H1 (cell line): ENCODE measurements around the gene GPS1. TPM values are rescaled to one million over a fixed set of nuclear protein-coding genes. Genes with fewer than 3 reads are reported as not detected.

ENCODE experiments used
- CREB1 ChIP-seq: IDR thresholded peaks from 2 replicates; pipeline ENCODE4 v1.6.1; 2012; ENCODE audit warnings: inconsistent platforms
- CTBP2 ChIP-seq: IDR thresholded peaks from 2 replicates; pipeline ENCODE4 v1.7.0; 2011; ENCODE audit warnings: borderline replicate concordance, mild to moderate bottlenecking, moderate library complexity, mixed read lengths, low read length; ENCODE audit not compliant: insufficient read depth, insufficient read length
- JUND ChIP-seq: IDR thresholded peaks from 2 replicates; pipeline ENCODE4 v1.6.1; 2011; ENCODE audit warnings: mild to moderate bottlenecking, improper control_type of control experiment, low read length
- KDM1A ChIP-seq: fragments of 200-600, 300-600 bp; sonication (generic); IDR thresholded peaks from 2 replicates; pipeline ENCODE4 v1.7.1; 2016; ENCODE audit warnings: mild to moderate bottlenecking, low read length, borderline replicate concordance
- SP1 ChIP-seq: IDR thresholded peaks from 2 replicates; pipeline ENCODE4 v1.6.1; 2011; ENCODE audit warnings: low read depth, low read length
- SP2 ChIP-seq: IDR thresholded peaks from 2 replicates; pipeline ENCODE4 v1.6.1; 2012; ENCODE audit warnings: mild to moderate bottlenecking, low read length, inconsistent platforms
- SRF ChIP-seq: IDR thresholded peaks from 2 replicates; pipeline ENCODE4 v1.6.1; 2011; ENCODE audit warnings: mild to moderate bottlenecking, low read depth, low read length, moderate library complexity
- polyA plus RNA-seq, 7 experiments: library from polyadenylated mRNA; depleted of rRNA in 3 of 7; stranded (reverse) in 5 of 7; unstranded in 2 of 7; fragments of >200 nt in 5 of 7; fragments of 200-250 nt in 2 of 7; gene quantifications; 1 replicate in 5 of 7; 2 replicates in 1 of 7; 4 replicates in 1 of 7; pipeline versions ENCODE4 v1.2.1 to v1.2.3, GENCODE V29; 2011 to 2013; ENCODE audit warnings: missing spikeins in 2 of 7, mixed read lengths in 2 of 7
- total RNA-seq: library from RNA; stranded (reverse); fragmentation: NEBNext Ultra II Directional; extraction: Animal tissue kit (Norgen Biotek cat#: 25700); gene quantifications from 2 replicates; pipeline ENCODE4 v1.2.1, GENCODE V29; 2021
- TF ChIP-seq, protein P1 (sequence below): fragments of 300-600 bp; sonication (generic); IDR thresholded peaks from 2 replicates; pipeline ENCODE4 v1.7.1; 2012; ENCODE audit warnings: low read length, moderate library complexity, mild to moderate bottlenecking, inconsistent platforms; ENCODE audit not compliant: insufficient replicate concordance
- TF ChIP-seq, protein P2 (sequence below): IDR thresholded peaks from 2 replicates; pipeline ENCODE4 v1.6.1; 2012; ENCODE audit warnings: low read length, inconsistent platforms

Gene GPS1
- total and polyA plus RNA-seq, 2 of the 8 experiments (the other 6 are each of a cell fraction or from before 2014, with no cell fraction given), result 153 to 277 TPM

DNA sequence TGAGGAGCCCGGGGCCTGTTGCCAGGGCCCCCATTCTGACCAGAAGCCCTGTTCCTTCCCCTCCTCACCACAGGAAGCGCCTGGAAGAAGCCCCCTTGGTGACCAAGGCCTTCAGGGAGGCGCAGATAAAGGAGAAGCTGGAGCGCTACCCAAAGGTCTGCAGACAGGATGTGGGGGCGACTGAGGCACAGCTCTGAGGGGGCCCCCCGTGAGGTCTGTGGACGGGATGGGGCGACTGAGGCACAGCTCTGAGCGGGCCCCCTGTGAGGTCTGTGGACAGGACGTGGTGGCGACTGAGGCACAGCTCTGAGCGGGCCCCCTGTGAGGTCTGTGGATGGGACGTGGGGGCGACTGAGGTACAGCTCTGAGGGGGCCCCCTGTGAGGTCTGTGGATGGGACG is 42.3 kb upstream of the GPS1 start (continued):
- TF ChIP-seq, protein P1, sequence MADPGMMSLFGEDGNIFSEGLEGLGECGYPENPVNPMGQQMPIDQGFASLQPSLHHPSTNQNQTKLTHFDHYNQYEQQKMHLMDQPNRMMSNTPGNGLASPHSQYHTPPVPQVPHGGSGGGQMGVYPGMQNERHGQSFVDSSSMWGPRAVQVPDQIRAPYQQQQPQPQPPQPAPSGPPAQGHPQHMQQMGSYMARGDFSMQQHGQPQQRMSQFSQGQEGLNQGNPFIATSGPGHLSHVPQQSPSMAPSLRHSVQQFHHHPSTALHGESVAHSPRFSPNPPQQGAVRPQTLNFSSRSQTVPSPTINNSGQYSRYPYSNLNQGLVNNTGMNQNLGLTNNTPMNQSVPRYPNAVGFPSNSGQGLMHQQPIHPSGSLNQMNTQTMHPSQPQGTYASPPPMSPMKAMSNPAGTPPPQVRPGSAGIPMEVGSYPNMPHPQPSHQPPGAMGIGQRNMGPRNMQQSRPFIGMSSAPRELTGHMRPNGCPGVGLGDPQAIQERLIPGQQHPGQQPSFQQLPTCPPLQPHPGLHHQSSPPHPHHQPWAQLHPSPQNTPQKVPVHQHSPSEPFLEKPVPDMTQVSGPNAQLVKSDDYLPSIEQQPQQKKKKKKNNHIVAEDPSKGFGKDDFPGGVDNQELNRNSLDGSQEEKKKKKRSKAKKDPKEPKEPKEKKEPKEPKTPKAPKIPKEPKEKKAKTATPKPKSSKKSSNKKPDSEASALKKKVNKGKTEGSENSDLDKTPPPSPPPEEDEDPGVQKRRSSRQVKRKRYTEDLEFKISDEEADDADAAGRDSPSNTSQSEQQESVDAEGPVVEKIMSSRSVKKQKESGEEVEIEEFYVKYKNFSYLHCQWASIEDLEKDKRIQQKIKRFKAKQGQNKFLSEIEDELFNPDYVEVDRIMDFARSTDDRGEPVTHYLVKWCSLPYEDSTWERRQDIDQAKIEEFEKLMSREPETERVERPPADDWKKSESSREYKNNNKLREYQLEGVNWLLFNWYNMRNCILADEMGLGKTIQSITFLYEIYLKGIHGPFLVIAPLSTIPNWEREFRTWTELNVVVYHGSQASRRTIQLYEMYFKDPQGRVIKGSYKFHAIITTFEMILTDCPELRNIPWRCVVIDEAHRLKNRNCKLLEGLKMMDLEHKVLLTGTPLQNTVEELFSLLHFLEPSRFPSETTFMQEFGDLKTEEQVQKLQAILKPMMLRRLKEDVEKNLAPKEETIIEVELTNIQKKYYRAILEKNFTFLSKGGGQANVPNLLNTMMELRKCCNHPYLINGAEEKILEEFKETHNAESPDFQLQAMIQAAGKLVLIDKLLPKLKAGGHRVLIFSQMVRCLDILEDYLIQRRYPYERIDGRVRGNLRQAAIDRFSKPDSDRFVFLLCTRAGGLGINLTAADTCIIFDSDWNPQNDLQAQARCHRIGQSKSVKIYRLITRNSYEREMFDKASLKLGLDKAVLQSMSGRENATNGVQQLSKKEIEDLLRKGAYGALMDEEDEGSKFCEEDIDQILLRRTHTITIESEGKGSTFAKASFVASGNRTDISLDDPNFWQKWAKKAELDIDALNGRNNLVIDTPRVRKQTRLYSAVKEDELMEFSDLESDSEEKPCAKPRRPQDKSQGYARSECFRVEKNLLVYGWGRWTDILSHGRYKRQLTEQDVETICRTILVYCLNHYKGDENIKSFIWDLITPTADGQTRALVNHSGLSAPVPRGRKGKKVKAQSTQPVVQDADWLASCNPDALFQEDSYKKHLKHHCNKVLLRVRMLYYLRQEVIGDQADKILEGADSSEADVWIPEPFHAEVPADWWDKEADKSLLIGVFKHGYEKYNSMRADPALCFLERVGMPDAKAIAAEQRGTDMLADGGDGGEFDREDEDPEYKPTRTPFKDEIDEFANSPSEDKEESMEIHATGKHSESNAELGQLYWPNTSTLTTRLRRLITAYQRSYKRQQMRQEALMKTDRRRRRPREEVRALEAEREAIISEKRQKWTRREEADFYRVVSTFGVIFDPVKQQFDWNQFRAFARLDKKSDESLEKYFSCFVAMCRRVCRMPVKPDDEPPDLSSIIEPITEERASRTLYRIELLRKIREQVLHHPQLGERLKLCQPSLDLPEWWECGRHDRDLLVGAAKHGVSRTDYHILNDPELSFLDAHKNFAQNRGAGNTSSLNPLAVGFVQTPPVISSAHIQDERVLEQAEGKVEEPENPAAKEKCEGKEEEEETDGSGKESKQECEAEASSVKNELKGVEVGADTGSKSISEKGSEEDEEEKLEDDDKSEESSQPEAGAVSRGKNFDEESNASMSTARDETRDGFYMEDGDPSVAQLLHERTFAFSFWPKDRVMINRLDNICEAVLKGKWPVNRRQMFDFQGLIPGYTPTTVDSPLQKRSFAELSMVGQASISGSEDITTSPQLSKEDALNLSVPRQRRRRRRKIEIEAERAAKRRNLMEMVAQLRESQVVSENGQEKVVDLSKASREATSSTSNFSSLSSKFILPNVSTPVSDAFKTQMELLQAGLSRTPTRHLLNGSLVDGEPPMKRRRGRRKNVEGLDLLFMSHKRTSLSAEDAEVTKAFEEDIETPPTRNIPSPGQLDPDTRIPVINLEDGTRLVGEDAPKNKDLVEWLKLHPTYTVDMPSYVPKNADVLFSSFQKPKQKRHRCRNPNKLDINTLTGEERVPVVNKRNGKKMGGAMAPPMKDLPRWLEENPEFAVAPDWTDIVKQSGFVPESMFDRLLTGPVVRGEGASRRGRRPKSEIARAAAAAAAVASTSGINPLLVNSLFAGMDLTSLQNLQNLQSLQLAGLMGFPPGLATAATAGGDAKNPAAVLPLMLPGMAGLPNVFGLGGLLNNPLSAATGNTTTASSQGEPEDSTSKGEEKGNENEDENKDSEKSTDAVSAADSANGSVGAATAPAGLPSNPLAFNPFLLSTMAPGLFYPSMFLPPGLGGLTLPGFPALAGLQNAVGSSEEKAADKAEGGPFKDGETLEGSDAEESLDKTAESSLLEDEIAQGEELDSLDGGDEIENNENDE, result no peak
- TF ChIP-seq SP2, result no peak
- no peak for TF ChIP-seq KDM1A
- no peak for TF ChIP-seq CTBP2
- TF ChIP-seq, protein P2, sequence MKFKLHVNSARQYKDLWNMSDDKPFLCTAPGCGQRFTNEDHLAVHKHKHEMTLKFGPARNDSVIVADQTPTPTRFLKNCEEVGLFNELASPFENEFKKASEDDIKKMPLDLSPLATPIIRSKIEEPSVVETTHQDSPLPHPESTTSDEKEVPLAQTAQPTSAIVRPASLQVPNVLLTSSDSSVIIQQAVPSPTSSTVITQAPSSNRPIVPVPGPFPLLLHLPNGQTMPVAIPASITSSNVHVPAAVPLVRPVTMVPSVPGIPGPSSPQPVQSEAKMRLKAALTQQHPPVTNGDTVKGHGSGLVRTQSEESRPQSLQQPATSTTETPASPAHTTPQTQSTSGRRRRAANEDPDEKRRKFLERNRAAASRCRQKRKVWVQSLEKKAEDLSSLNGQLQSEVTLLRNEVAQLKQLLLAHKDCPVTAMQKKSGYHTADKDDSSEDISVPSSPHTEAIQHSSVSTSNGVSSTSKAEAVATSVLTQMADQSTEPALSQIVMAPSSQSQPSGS, result no peak
- TF ChIP-seq CREB1, result no peak
- TF ChIP-seq SP1, result no peak
- TF ChIP-seq JUND, result no peak
- TF ChIP-seq SRF, result no peak
